Vagina (tissue), 2 donors: ENCODE data around the gene PARVA. TPM values are rescaled to one million over a fixed set of nuclear protein-coding genes. Genes with fewer than 3 reads are reported as not detected.
"Not testable (repeated sequence)": the region's sequence is repeated elsewhere in the genome, so short reads cannot be mapped to it uniquely, and the experiment has no call there.

Experiments
- DNase-seq, 2 donors: peaks; one replicate each; pipeline ENCODE4 v3.0.0-alpha.2; 2017; ENCODE audit errors: extremely low spot score in 2 of 2
- H3K27ac ChIP-seq: fragments of 200-600 bp; sonication (generic); one replicate; pipeline ENCODE4 v1.5.1; 2019
- H3K27me3 ChIP-seq: fragments of 200-600 bp; sonication (generic); one replicate; pipeline ENCODE4 v1.5.1; 2019
- H3K36me3 ChIP-seq, 2 donors: fragments of 200-600 bp; sonication (generic); one replicate each; pipeline ENCODE4 v1.5.1; 2017 to 2019
- H3K4me1 ChIP-seq: fragments of 200-600 bp; sonication (generic); one replicate; pipeline ENCODE4 v1.5.1; 2019
- H3K4me3 ChIP-seq, 2 donors: fragments of 200-600 bp; sonication (generic); 1 replicate in 1 of 2; 2 replicates in 1 of 2; pipeline ENCODE4 v1.5.1; 2016 to 2019
- H3K9me3 ChIP-seq: fragments of 200-600 bp; sonication (generic); one replicate; pipeline ENCODE4 v1.5.1; 2019
- CTCF ChIP-seq, 3 experiments: fragments of 450-650 bp in 2 of 3; fragments of 200-600 bp in 1 of 3; sonication (generic) in 1 of 3; IDR thresholded peaks; one replicate each; pipeline ENCODE4 v1.5.1; 2017 to 2019; ENCODE audit warnings: antibody characterized with exemption in 3 of 3, mild to moderate bottlenecking in 2 of 3, moderate library complexity in 2 of 3
- POLR2A ChIP-seq, 2 donors: fragments of 450-650 bp; IDR thresholded peaks; one replicate each; pipeline ENCODE4 v1.6.1; 2017; ENCODE audit warnings: antibody characterized with exemption in 2 of 2, mild to moderate bottlenecking in 2 of 2, moderate library complexity in 2 of 2
- POLR2AphosphoS5 ChIP-seq, 2 donors: sonication (generic); formaldehyde crosslinking; IDR thresholded peaks; one replicate each; pipeline ENCODE4 v1.9.0; 2017; ENCODE audit warnings: antibody characterized with exemption in 2 of 2, mild to moderate bottlenecking in 2 of 2, low read depth in 1 of 2; ENCODE audit not compliant: insufficient read depth in 1 of 2
- intact Hi-C: fragments of 100-400 bp; cut with DNase I; formaldehyde crosslinking; loops from one replicate; pipeline ENCODE4 v1.15.1; 2023
- total RNA-seq: library from RNA; depleted of rRNA; stranded (reverse); fragments of >200 nt; gene quantifications from one replicate; pipeline ENCODE4 v1.2.3, GENCODE V29; 2016

The PARVA gene
- total RNA-seq, 1 donor from 2014 or later = 51.1 TPM

- no peaks in the 10 kb centered on the region for H3K4me1 ChIP-seq
- no peak overlapping the region for H3K4me3 ChIP-seq
- no peak for DNase-seq
- TF ChIP-seq POLR2A (IDR thresholded peaks at IDR 0.05) (no peak), CTCF (IDR thresholded peaks at IDR 0.05) (no peak), POLR2AphosphoS5 (IDR thresholded peaks at IDR 0.05; ENCODE audit: insufficient read depth in 1 of 2, low read depth in 1 of 2) (no peak)
- H3K27me3 ChIP-seq = no peaks in the 10 kb centered on the region
- H3K27ac ChIP-seq = no peak overlapping the region
- intact Hi-C loops = no loop called here
- no peaks in the 10 kb centered on the region for H3K9me3 ChIP-seq
- peaks cover 0 to 9% of the 10 kb centered on the region in 2 donors for H3K36me3 ChIP-seq
Measured at GRCh38 chr11:12516387-12517105, 139.2 kb downstream of the PARVA start.

- Histone ChIP-seq H3K27ac (no peak overlapping the region), H3K4me1 (no peaks in the 10 kb centered on the region), H3K27me3 (no peaks in the 10 kb centered on the region), H3K36me3 (peaks cover 0 to 9% of the 10 kb centered on the region in 2 donors), H3K4me3 (no peak overlapping the region), H3K9me3 (no peaks in the 10 kb centered on the region)
- intact Hi-C loops = no loop called here
- DNase-seq = no peak
- TF ChIP-seq CTCF (IDR thresholded peaks at IDR 0.05) (no peak), POLR2AphosphoS5 (IDR thresholded peaks at IDR 0.05; ENCODE audit: insufficient read depth in 1 of 2, low read depth in 1 of 2) (no peak), POLR2A (IDR thresholded peaks at IDR 0.05) (no peak)
Measured at GRCh38 chr11:12517306-12517705, 139.9 kb downstream of the PARVA start.

- intact Hi-C loops = no loop called here
- Histone ChIP-seq H3K4me3 (no peak overlapping the region), H3K27ac (no peak overlapping the region), H3K9me3 (no peaks in the 10 kb centered on the region), H3K27me3 (no peaks in the 10 kb centered on the region), H3K36me3 (peaks cover 0 to 9% of the 10 kb centered on the region in 2 donors), H3K4me1 (no peaks in the 10 kb centered on the region)
- DNase-seq = no peak
- TF ChIP-seq POLR2A (IDR thresholded peaks at IDR 0.05) = no peak
- no peak for TF ChIP-seq CTCF (IDR thresholded peaks at IDR 0.05)
- TF ChIP-seq POLR2AphosphoS5 (IDR thresholded peaks at IDR 0.05; ENCODE audit: insufficient read depth in 1 of 2, low read depth in 1 of 2) = no peak
Measured at GRCh38 chr11:12517741-12518140, 140.4 kb downstream of the PARVA start.

- TF ChIP-seq CTCF (IDR thresholded peaks at IDR 0.05) (no peak), POLR2AphosphoS5 (IDR thresholded peaks at IDR 0.05; ENCODE audit: insufficient read depth in 1 of 2, low read depth in 1 of 2) (no peak), POLR2A (IDR thresholded peaks at IDR 0.05) (no peak)
- Histone ChIP-seq H3K4me3 (no peak overlapping the region), H3K4me1 (peaks cover 5% of the 10 kb centered on the region), H3K36me3 (peaks cover 0 to 9% of the 10 kb centered on the region in 2 donors), H3K27ac (no peak overlapping the region), H3K9me3 (no peaks in the 10 kb centered on the region), H3K27me3 (no peaks in the 10 kb centered on the region)
- intact Hi-C loops = no loop called here
- DNase-seq = peak in 1 of 2 donors; percentile 88
Measured at GRCh38 chr11:12518606-12519385, 141.4 kb downstream of the PARVA start.

GRCh38 chr11:12520054-12520453, 142.7 kb downstream of the PARVA start:
- no peak for DNase-seq
- H3K9me3 ChIP-seq = no peaks in the 10 kb centered on the region
- H3K36me3 ChIP-seq = peaks cover 0 to 4% of the 10 kb centered on the region in 2 donors
- H3K27ac ChIP-seq = no peak overlapping the region
- H3K4me3 ChIP-seq = no peak overlapping the region
- TF ChIP-seq POLR2AphosphoS5 (IDR thresholded peaks at IDR 0.05; ENCODE audit: insufficient read depth in 1 of 2, low read depth in 1 of 2) (no peak), POLR2A (IDR thresholded peaks at IDR 0.05) (no peak), CTCF (IDR thresholded peaks at IDR 0.05) (no peak)
- H3K4me1 ChIP-seq = peaks cover 13% of the 10 kb centered on the region
- H3K27me3 ChIP-seq = no peaks in the 10 kb centered on the region
- intact Hi-C loops = no loop called here

GRCh38 chr11:12520576-12520975, 143.2 kb downstream of the PARVA start:
- H3K27ac ChIP-seq, H3K4me3 ChIP-seq, H3K9me3 ChIP-seq, H3K27me3 ChIP-seq, DNase-seq, intact Hi-C loops, H3K36me3 ChIP-seq: not testable (repeated sequence)
- peaks cover 16% of the 10 kb centered on the region for H3K4me1 ChIP-seq
